Neural progenitor cell (in vitro differentiated cells): ENCODE results near the gene RPL3. TPM values are rescaled to one million over a fixed set of nuclear protein-coding genes. Genes with fewer than 3 reads are reported as not detected.
A peak's percentile ranks its signal among the peaks of the same experiment; 100 is the strongest.

Experiments used
- DNase-seq: peaks from one replicate; pipeline ENCODE4 v3.0.0-alpha.2; 2016; ENCODE audit warnings: low spot score
- H2AFZ ChIP-seq: fragments of 200-600 bp; sonication (generic); replicated peaks from 2 replicates; pipeline ENCODE4 v1.6.1; 2016; ENCODE audit warnings: antibody characterized with exemption
- H3F3A ChIP-seq: fragments of 200-600 bp; sonication (generic); 2 replicates; pipeline ENCODE4 v1.6.1; 2016; ENCODE audit warnings: antibody characterized with exemption, low read depth
- H3K27ac ChIP-seq: fragments of 200-600 bp; sonication (generic); 2 replicates; pipeline ENCODE4 v1.5.1; 2016; ENCODE audit warnings: mild to moderate bottlenecking
- H3K27me3 ChIP-seq: fragments of 200-600 bp; sonication (generic); 2 replicates; pipeline ENCODE4 v1.6.1; 2016; ENCODE audit warnings: mild to moderate bottlenecking, moderate library complexity
- H3K36me3 ChIP-seq: fragments of 200-600 bp; sonication (generic); 2 replicates; pipeline ENCODE4 v1.5.1; 2016
- H3K4me1 ChIP-seq: fragments of 200-600 bp; sonication (generic); 2 replicates; pipeline ENCODE4 v1.6.1; 2016; ENCODE audit warnings: mixed run types
- H3K4me2 ChIP-seq: fragments of 200-600 bp; sonication (generic); 2 replicates; pipeline ENCODE4 v1.6.1; 2016
- H3K4me3 ChIP-seq: fragments of 200-600 bp; sonication (generic); 2 replicates; pipeline ENCODE4 v1.5.1; 2016
- H3K79me2 ChIP-seq: fragments of 200-600 bp; sonication (generic); 2 replicates; pipeline ENCODE4 v1.6.1; 2016; ENCODE audit warnings: low read depth
- H3K9ac ChIP-seq: fragments of 200-600 bp; sonication (generic); 2 replicates; pipeline ENCODE4 v1.6.1; 2016
- H3K9me3 ChIP-seq: fragments of 200-600 bp; sonication (generic); 2 replicates; pipeline ENCODE4 v1.5.1; 2016; ENCODE audit warnings: low read depth
- H4K20me1 ChIP-seq: fragments of 200-600 bp; sonication (generic); 2 replicates; pipeline ENCODE4 v1.6.1; 2016; ENCODE audit warnings: low read depth
- H3K27ac Mint-ChIP-seq: 3 replicates; pipeline ENCODE4 v1.8.0; 2021; ENCODE audit warnings: mixed read lengths
- H3K27me3 Mint-ChIP-seq: 2 replicates; pipeline ENCODE4 v1.8.0; 2022; ENCODE audit warnings: low read depth, mild to moderate bottlenecking, inconsistent platforms, moderate library complexity, mixed read lengths; ENCODE audit not compliant: insufficient read depth
- H3K36me3 Mint-ChIP-seq: 3 replicates; pipeline ENCODE4 v1.8.0; 2021; ENCODE audit warnings: mixed read lengths
- H3K4me1 Mint-ChIP-seq: 3 replicates; pipeline ENCODE4 v1.8.0; 2021; ENCODE audit warnings: mixed read lengths
- H3K4me3 Mint-ChIP-seq: 3 replicates; pipeline ENCODE4 v1.8.0; 2021; ENCODE audit warnings: mild to moderate bottlenecking, moderate library complexity, mixed read lengths
- H3K9me3 Mint-ChIP-seq: 3 replicates; pipeline ENCODE4 v1.8.0; 2020; ENCODE audit warnings: mixed read lengths
- EZH2 ChIP-seq: fragments of 200-600 bp; sonication (generic); IDR thresholded peaks from 2 replicates; pipeline ENCODE4 v1.6.1; 2017; ENCODE audit warnings: antibody characterized with exemption, mild to moderate bottlenecking, moderate library complexity
- EZH2phosphoT487 ChIP-seq: fragments of 200-600 bp; sonication (generic); IDR thresholded peaks from 2 replicates; pipeline ENCODE4 v1.6.1; 2017; ENCODE audit warnings: antibody characterized with exemption
- total RNA-seq: library from RNA; depleted of rRNA; stranded (reverse); fragments of >200 nt; gene quantifications from 2 replicates; pipeline ENCODE4 v1.2.3, GENCODE V29; 2015; ENCODE audit warnings: low replicate concordance
- TF ChIP-seq, protein P1 (sequence below): fragments of 200-600 bp; sonication (generic); IDR thresholded peaks from 2 replicates; pipeline ENCODE4 v1.5.1; 2017; ENCODE audit warnings: antibody characterized with exemption, mild to moderate bottlenecking

RPL3 gene
- total RNA-seq, 1 donor from 2014 or later, result 3,021 TPM

DNA sequence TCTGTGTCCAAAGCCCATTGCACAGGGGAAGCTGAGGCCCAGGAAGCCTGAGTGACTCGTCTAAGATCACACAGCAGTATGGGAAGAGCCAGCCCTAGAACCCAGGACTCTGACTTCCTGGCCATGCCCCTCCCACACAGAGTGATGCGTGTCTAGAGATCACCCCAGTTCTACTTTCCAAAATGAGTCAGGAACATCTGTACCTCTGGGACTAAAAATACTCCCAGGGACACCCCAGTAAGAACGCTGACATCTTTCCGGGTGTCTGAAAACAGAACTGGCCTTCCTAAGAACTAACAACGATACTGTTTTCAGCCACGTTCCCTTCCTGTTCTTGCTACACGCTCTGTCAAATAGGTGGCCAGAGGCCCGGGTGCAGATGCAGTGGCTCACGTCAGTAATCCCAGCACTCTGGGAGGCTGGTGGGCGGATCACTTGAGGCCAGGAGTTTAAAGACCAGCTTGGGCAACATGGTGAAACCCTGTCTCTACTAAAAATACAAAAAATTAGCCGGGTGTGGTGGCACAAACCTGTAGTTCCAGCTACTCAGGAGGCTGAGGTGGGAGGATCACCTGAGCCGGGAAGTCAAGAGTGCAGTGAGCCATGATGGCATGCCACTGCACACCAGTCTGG, 52.9 kb downstream of the RPL3 start:
- Histone ChIP-seq H3F3A (no peaks in the 10 kb centered on the region), H3K27ac (no peak overlapping the region), H3K4me3 (no peak overlapping the region), H3K9me3 (no peaks in the 10 kb centered on the region), H2AFZ (no peak overlapping the region), H4K20me1 (no peaks in the 10 kb centered on the region), H3K9ac (no peak overlapping the region), H3K79me2 (no peaks in the 10 kb centered on the region), H3K4me1 (no peaks in the 10 kb centered on the region), H3K4me2 (no peak overlapping the region), H3K36me3 (no peaks in the 10 kb centered on the region), H3K27me3 (no peaks in the 10 kb centered on the region)
- Mint-ChIP-seq H3K27ac (peak overlapping the region; percentile 93), H3K27me3 (peaks cover 8% of the 10 kb centered on the region), H3K4me3 (no peak overlapping the region), H3K36me3 (peaks cover 2% of the 10 kb centered on the region), H3K9me3 (peaks cover 13% of the 10 kb centered on the region), H3K4me1 (peaks cover 20% of the 10 kb centered on the region)
- TF ChIP-seq EZH2phosphoT487, result no peak
- no peak for TF ChIP-seq EZH2
- TF ChIP-seq, protein P1, sequence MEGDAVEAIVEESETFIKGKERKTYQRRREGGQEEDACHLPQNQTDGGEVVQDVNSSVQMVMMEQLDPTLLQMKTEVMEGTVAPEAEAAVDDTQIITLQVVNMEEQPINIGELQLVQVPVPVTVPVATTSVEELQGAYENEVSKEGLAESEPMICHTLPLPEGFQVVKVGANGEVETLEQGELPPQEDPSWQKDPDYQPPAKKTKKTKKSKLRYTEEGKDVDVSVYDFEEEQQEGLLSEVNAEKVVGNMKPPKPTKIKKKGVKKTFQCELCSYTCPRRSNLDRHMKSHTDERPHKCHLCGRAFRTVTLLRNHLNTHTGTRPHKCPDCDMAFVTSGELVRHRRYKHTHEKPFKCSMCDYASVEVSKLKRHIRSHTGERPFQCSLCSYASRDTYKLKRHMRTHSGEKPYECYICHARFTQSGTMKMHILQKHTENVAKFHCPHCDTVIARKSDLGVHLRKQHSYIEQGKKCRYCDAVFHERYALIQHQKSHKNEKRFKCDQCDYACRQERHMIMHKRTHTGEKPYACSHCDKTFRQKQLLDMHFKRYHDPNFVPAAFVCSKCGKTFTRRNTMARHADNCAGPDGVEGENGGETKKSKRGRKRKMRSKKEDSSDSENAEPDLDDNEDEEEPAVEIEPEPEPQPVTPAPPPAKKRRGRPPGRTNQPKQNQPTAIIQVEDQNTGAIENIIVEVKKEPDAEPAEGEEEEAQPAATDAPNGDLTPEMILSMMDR, result no peak
- no peak for DNase-seq

DNA sequence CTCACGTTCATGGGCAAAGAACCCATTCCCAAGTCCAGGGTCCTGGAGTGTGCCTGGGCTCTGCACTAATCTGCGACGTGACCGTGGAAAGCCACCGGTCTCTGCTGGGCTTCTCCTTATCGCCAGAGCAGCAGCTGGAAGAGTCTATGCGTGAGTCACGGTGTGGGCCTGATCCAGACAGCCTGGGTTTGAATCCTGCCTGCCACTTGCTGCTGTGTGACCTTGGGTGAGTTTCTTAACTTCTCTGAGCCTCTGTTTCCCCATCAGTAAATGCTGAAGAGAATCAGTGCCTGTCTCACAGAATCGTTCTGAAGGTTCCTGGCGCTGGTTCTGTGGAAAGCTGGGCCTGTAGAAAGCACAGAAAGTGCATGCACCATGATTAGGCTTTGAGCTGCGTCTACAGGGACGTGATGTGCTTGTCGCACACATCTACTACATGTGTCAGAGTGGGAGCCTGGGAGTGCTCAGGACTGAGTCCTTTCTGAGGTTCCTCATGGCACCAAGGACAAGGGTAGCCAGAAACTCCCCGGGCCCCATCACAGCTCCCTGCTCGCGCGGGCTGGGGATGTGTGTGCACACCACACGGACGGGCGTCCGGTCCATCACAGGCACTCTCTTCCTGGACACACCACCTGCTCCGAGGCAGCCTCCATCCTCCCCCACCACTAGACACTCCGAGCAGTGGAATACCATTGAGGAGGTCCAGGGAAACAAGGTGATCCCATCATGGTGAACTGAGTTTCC, 54.1 kb downstream of the RPL3 start:
- H3K4me1 ChIP-seq, result no peaks in the 10 kb centered on the region
- Mint-ChIP-seq H3K4me3 (no peak overlapping the region), H3K4me1 (peaks cover 18% of the 10 kb centered on the region)

DNA sequence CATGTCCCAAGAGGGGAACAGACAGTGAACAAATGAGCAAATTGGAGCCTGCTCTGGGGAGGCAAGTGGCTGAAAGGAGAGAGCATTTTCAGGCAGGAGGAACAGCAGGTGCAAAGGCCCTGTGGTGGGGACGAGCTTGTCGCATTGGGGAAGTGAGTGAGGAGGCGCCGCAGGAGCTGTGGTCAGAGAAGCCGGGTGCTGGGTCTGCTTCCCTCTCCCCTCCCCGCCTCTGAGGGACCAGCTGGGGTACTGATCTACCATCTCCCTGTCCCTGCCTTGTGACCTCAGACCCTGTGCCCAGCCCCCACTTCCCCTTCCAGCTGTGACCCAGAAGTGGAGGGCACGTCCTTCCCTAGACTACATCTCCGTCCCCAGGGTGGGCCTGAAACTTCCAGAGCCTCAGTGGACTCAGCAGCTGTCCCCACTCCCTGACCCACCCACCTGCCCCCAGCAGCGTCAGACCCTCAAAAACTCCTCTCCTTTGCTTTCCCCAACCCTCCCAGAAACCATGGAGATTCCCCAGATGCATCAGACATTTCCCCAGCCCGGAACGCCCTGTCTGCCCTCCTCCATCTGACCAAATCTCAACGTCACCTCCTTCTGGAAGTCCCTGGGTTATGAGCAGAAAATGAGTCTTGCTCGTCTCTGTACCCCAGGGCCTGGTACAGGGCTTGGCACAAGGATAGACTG, 54.9 kb downstream of the RPL3 start:
- Mint-ChIP-seq H3K36me3 (peaks cover 2% of the 10 kb centered on the region), H3K9me3 (peaks cover 14% of the 10 kb centered on the region), H3K27ac (peak overlapping the region; percentile 39), H3K4me3 (peak overlapping the region; percentile 25), H3K4me1 (peaks cover 17% of the 10 kb centered on the region), H3K27me3 (peaks cover 11% of the 10 kb centered on the region)
- Histone ChIP-seq H3F3A (no peaks in the 10 kb centered on the region), H3K27ac (no peak overlapping the region), H3K27me3 (no peaks in the 10 kb centered on the region), H3K4me1 (no peaks in the 10 kb centered on the region), H4K20me1 (no peaks in the 10 kb centered on the region), H3K36me3 (no peaks in the 10 kb centered on the region), H3K9me3 (no peaks in the 10 kb centered on the region), H3K4me2 (no peak overlapping the region), H3K9ac (no peak overlapping the region), H3K79me2 (no peaks in the 10 kb centered on the region), H3K4me3 (no peak overlapping the region), H2AFZ (no peak overlapping the region)
- TF ChIP-seq EZH2phosphoT487 (no peak), EZH2 (no peak)
- TF ChIP-seq, protein P1, result no peak
- DNase-seq, result no peak

More for the DNA sequence above, 54.1 kb downstream of the RPL3 start:
- no peak overlapping the region for H3K4me3 ChIP-seq
- no peak overlapping the region for H3K4me2 ChIP-seq
- no peaks in the 10 kb centered on the region for H4K20me1 ChIP-seq
- TF ChIP-seq, protein P1, result no peak
- TF ChIP-seq EZH2 (no peak), EZH2phosphoT487 (no peak)
- no peak overlapping the region for H3K27ac ChIP-seq
- no peak overlapping the region for H2AFZ ChIP-seq
- peak overlapping the region; percentile 29 for H3K27ac Mint-ChIP-seq
- H3K9ac ChIP-seq, result no peak overlapping the region
- no peak for DNase-seq
- H3K9me3 ChIP-seq, result no peaks in the 10 kb centered on the region
- H3K79me2 ChIP-seq, result no peaks in the 10 kb centered on the region
- H3K9me3 Mint-ChIP-seq, result peaks cover 14% of the 10 kb centered on the region
- H3K27me3 Mint-ChIP-seq, result peaks cover 11% of the 10 kb centered on the region
- H3K36me3 ChIP-seq, result no peaks in the 10 kb centered on the region
- H3K27me3 ChIP-seq, result no peaks in the 10 kb centered on the region
- H3K36me3 Mint-ChIP-seq, result peaks cover 2% of the 10 kb centered on the region
- no peaks in the 10 kb centered on the region for H3F3A ChIP-seq
